GM12878 (cell line): ENCODE results near the gene RGS6. TPM values are rescaled to one million over a fixed set of nuclear protein-coding genes. Genes with fewer than 3 reads are reported as not detected.

Experiments used
- ATAC-seq: fragments of 200-7000 bp; cut with Tn5 transposase; 3 replicates; pipeline ENCODE4 v1.9.1; 2020; ENCODE audit warnings: mild to moderate bottlenecking, moderate library complexity
- BruUV-seq: library from RNA; stranded (reverse); fragments of 400-500 nt; replicated peaks from 2 replicates; lab custom pipeline; 2021; lab: Mats Ljungman, UMichigan
- CTCF ChIA-PET: fragments of 300-600 bp; sonication (Branson Sonifier 250); formaldehyde crosslinking; extraction: SDS; loops from one replicate; lab custom pipeline; 2021; ENCODE audit warnings: inconsistent platforms; lab: Yijun Ruan, JAX
- POLR2A ChIA-PET: fragments of 350-600 bp; formaldehyde crosslinking; extraction: SDS; loops from one replicate; lab custom pipeline; 2021; ENCODE audit warnings: inconsistent platforms; lab: Charles Lee
- RAD21 ChIA-PET: fragments of 300-600 bp; sonication (Branson Sonifier 250); formaldehyde crosslinking; loops from one replicate; lab custom pipeline; 2023; ENCODE audit warnings: antibody characterized with exemption; ENCODE audit not compliant: unreplicated experiment; lab: Charles Lee
- SMC1A ChIA-PET: fragments of 300-600 bp; sonication (Branson Sonifier 250); formaldehyde crosslinking; loops from one replicate; lab custom pipeline; 2023; ENCODE audit not compliant: unreplicated experiment, uncharacterized antibody; lab: Charles Lee
- DNase-seq: peaks from one replicate; pipeline ENCODE4 v3.0.0-alpha.2; 2011; ENCODE audit warnings: low read depth, low spot score
- FAIRE-seq: peaks from 3 replicates; lab custom pipeline; 2011; peaks lifted over from hg19 to GRCh38; lab: Jason Lieb, UNC
- H2AFZ ChIP-seq: 2 replicates; pipeline ENCODE4 v1.6.0; 2011; ENCODE audit warnings: low read depth, low read length, control low read depth; ENCODE audit not compliant: control insufficient read depth
- H3K27ac ChIP-seq: 2 replicates; pipeline ENCODE4 v1.5.1; 2011; ENCODE audit warnings: control low read depth; ENCODE audit not compliant: control insufficient read depth, insufficient read depth
- H3K27me3 ChIP-seq, 2 experiments: replicated peaks in 1 of 2; 2 replicates each; pipeline versions ENCODE4 v1.6.0 to v1.6.1; 2011; ENCODE audit warnings: low read length in 1 of 2; ENCODE audit not compliant: control insufficient read depth in 2 of 2, insufficient read depth in 2 of 2
- H3K36me3 ChIP-seq, 2 experiments: 2 replicates each; pipeline ENCODE4 v1.5.1; 2011; ENCODE audit warnings: low read length in 1 of 2; ENCODE audit not compliant: control insufficient read depth in 2 of 2, insufficient read depth in 2 of 2
- H3K4me1 ChIP-seq: 2 replicates; pipeline ENCODE4 v1.6.1; 2011; ENCODE audit warnings: mild to moderate bottlenecking, low read length, moderate library complexity, mixed read lengths; ENCODE audit not compliant: control insufficient read depth, insufficient read depth
- H3K4me2 ChIP-seq: 2 replicates; pipeline ENCODE4 v1.6.0; 2011; ENCODE audit warnings: control low read depth; ENCODE audit not compliant: control insufficient read depth, insufficient read depth
- H3K4me3 ChIP-seq: fragments of 200-600 bp; sonication (generic); 2 replicates; pipeline ENCODE4 v1.5.1; 2016
- H3K79me2 ChIP-seq: 2 replicates; pipeline ENCODE4 v1.6.0; 2011; ENCODE audit warnings: low read length; ENCODE audit not compliant: control insufficient read depth, insufficient read depth
- H3K9ac ChIP-seq: 2 replicates; pipeline ENCODE4 v1.8.0; 2011; ENCODE audit warnings: low read length, control low read depth, mixed read lengths; ENCODE audit not compliant: control insufficient read depth, insufficient read depth
- H3K9me3 ChIP-seq: replicated peaks from 3 replicates; pipeline ENCODE4 v1.5.1; 2011; ENCODE audit warnings: mild to moderate bottlenecking, low read length; ENCODE audit not compliant: control insufficient read depth, insufficient read depth
- H4K20me1 ChIP-seq: 2 replicates; pipeline ENCODE4 v1.6.0; 2011; ENCODE audit not compliant: control insufficient read depth, insufficient read depth
- BCLAF1 ChIP-seq: fragments of 450-650 bp; IDR thresholded peaks from 2 replicates; pipeline ENCODE4 v1.6.1; 2017; ENCODE audit warnings: antibody characterized with exemption, mild to moderate bottlenecking, moderate library complexity
- CHD2 ChIP-seq: IDR thresholded peaks from 2 replicates; pipeline ENCODE4 v1.6.1; 2011; ENCODE audit warnings: low read depth, low read length, improper control_type of control experiment, borderline replicate concordance
- ETV6 ChIP-seq, 2 experiments: fragments of 450-650 bp in 1 of 2; IDR thresholded peaks in 1 of 2; conservative IDR thresholded peaks in 1 of 2; 2 replicates each; pipeline ENCODE4 v1.6.1; 2014; ENCODE audit warnings: antibody characterized with exemption in 1 of 2, borderline replicate concordance in 1 of 2, low read depth in 1 of 2, mild to moderate bottlenecking in 1 of 2, moderate library complexity in 1 of 2
- HSF1 ChIP-seq: fragments of 150-350 bp; IDR thresholded peaks from 2 replicates; pipeline ENCODE4 v1.6.1; 2014; ENCODE audit warnings: mild to moderate bottlenecking, low read depth, low read length
- MTA2 ChIP-seq: fragments of 450-650 bp; IDR thresholded peaks from 2 replicates; pipeline ENCODE4 v1.6.1; 2016; ENCODE audit warnings: low read depth, mild to moderate bottlenecking, moderate library complexity
- NBN ChIP-seq: fragments of 450-650 bp; IDR thresholded peaks from 2 replicates; pipeline ENCODE4 v1.6.1; 2016
- PRDM15 ChIP-seq: fragments of 450-650 bp; formaldehyde crosslinking; IDR thresholded peaks from 2 replicates; pipeline ENCODE4 v1.4.0; 2020; ENCODE audit warnings: mild to moderate bottlenecking, moderate library complexity
- SREBF1 ChIP-seq: IDR thresholded peaks from 2 replicates; pipeline ENCODE4 v1.6.1; 2012; ENCODE audit warnings: mild to moderate bottlenecking, low read length
- ZNF687 ChIP-seq: fragments of 450-650 bp; IDR thresholded peaks from 2 replicates; pipeline ENCODE4 v1.6.1; 2017; ENCODE audit warnings: mild to moderate bottlenecking, moderate library complexity
- WGBS: methylation state at CpG from one replicate; pipeline ENCODE4 v1.1.6; 2016; ENCODE audit warnings: low lambda C conversion rate; ENCODE audit not compliant: insufficient replicate concordance, insufficient coverage; ENCODE audit errors: missing lambda C conversion rate; 5-methylcytosine and 5-hydroxymethylcytosine counted together
- in situ Hi-C: fragments of 300-500 bp; cut with MboI; formaldehyde crosslinking; loops from 9 replicates; pipeline ENCODE4 v1.14.3; 2018; ENCODE audit warnings: mixed read lengths
- intact Hi-C: fragments of 100-400 bp; cut with micrococcal nuclease; formaldehyde crosslinking; loops from one replicate; pipeline ENCODE4 v1.14.2; 2022; ENCODE audit not compliant: unreplicated experiment
- polyA plus RNA-seq, 11 experiments: library from polyadenylated mRNA; depleted of rRNA in 4 of 11; unstranded in 6 of 11; stranded (reverse) in 5 of 11; fragments of >200 nt; fragmentation: Nextera tagmentation in 4 of 11; fragmentation: Illumina TruSeq in 1 of 11; extraction: Ambion mirVana in 4 of 11; extraction: Trizol in 1 of 11; gene quantifications; 1 replicate in 1 of 11; 2 replicates in 10 of 11; pipeline versions ENCODE4 v1.2.1 to v1.2.3, GENCODE V29; 2011 to 2016; ENCODE audit warnings: inconsistent platforms in 2 of 11, missing spikeins in 2 of 11, low read depth in 1 of 11
- total RNA-seq, 4 experiments: library from RNA; depleted of rRNA in 3 of 4; stranded (reverse); fragments of >200 nt in 3 of 4; fragmentation: Illumina TruSeq in 1 of 4; extraction: Trizol in 1 of 4; gene quantifications; 2 replicates each; pipeline versions ENCODE4 v1.2.1 to v1.2.3, GENCODE V29; 2013 to 2021

RGS6 gene
- total and polyA plus RNA-seq, 10 of the 15 experiments (the other 5 are each of a cell fraction or from before 2014, with no cell fraction given) = 3.9 to 18.1 (median 12.4) TPM

- Histone ChIP-seq H3K36me3 (no peaks in the 10 kb centered on the region), H2AFZ (no peak overlapping the region), H3K4me3 (no peak overlapping the region), H3K27me3 (peaks cover 2 to 3% of the 10 kb centered on the region in 2 experiments; a peak in 2 of 4 replicates), H3K4me1 (peaks cover 7% of the 10 kb centered on the region), H3K9ac (no peak overlapping the region), H3K4me2 (no peak overlapping the region), H4K20me1 (no peaks in the 10 kb centered on the region), H3K9me3 (no peaks in the 10 kb centered on the region), H3K27ac (no peak overlapping the region), H3K79me2 (no peaks in the 10 kb centered on the region)
- ChIA-PET RAD21 (no interaction called here), POLR2A (no interaction called here), CTCF (interaction anchor here (0.7 kb wide), 1 partner anchor 34 kb away, joined by 3 read pairs; no protein-coding TSS in a partner anchor), SMC1A (no interaction called here)
- no peak for FAIRE-seq
- in situ Hi-C loops (no loop called here), intact Hi-C loops (no loop called here)
- no peak for ATAC-seq
- no peak for DNase-seq
- 43% methylated on average over 4 of the region's 4 CpGs for whole genome bisulfite sequencing
- no TSS peak for BruUV-seq
- TF ChIP-seq SREBF1 (no peak), HSF1 (no peak), CHD2 (no peak), BCLAF1 (no peak), ETV6 (conservative IDR thresholded peaks at IDR 0.05 in 1 of 2, IDR thresholded peaks at IDR 0.05 in 1 of 2; ENCODE audit: borderline replicate concordance in 1 of 2, low read depth in 1 of 2) (no peak), ZNF687 (no peak), NBN (no peak), MTA2 (no peak), PRDM15 (CRISPR knock-in tag) (no peak)
These were observed 671.4 kb downstream of the RGS6 start for GRCh38 chr14:72603639-72604038.
